Erythroblast (primary cell): ENCODE results near the gene CLNK.

Experiments used
- GATA1 ChIP-seq: IDR thresholded peaks from 2 replicates; pipeline ENCODE4 v1.6.1; 2011; ENCODE audit warnings: low read depth, mild to moderate bottlenecking, control low read depth, low read length, moderate library complexity
- POLR2A ChIP-seq: IDR thresholded peaks from 2 replicates; pipeline ENCODE4 v1.6.1; 2011; ENCODE audit warnings: mild to moderate bottlenecking, low read length

GRCh38 chr4:10582951-10583350 is 101.6 kb downstream of the CLNK start:
- TF ChIP-seq POLR2A (no peak), GATA1 (no peak)
